LNCaP clone FGC (cell line): ENCODE data around the gene ROBO1.

Experiments
- DNase-seq: peaks from one replicate; pipeline ENCODE4 v3.0.0-alpha.2; 2011; ENCODE audit warnings: low read depth
- H3K4me3 ChIP-seq: 2 replicates; pipeline ENCODE4 v1.5.1; 2011; ENCODE audit warnings: mild to moderate bottlenecking, low read depth, low read length, control low read depth
- CTCF ChIP-seq: IDR thresholded peaks from 2 replicates; pipeline ENCODE4 v1.5.1; 2012; ENCODE audit warnings: mild to moderate bottlenecking; ENCODE audit not compliant: control insufficient read depth, insufficient read depth; ENCODE audit errors: extremely low read depth

Gene ROBO1

GRCh38 chr3:78712941-78713340 is 1054.9 kb downstream of the ROBO1 start:
- no peak for TF ChIP-seq CTCF
- H3K4me3 ChIP-seq = no peak overlapping the region
- no peak for DNase-seq

GRCh38 chr3:78712270-78712669 is 1055.5 kb downstream of the ROBO1 start:
- no peak overlapping the region for H3K4me3 ChIP-seq
- TF ChIP-seq CTCF = no peak
- no peak for DNase-seq

- TF ChIP-seq CTCF = no peak
- no peak overlapping the region for H3K4me3 ChIP-seq
- DNase-seq = no peak
Measured at GRCh38 chr3:78708565-78709073, 1059.2 kb downstream of the ROBO1 start.

- TF ChIP-seq CTCF = no peak
- DNase-seq = no peak
- H3K4me3 ChIP-seq = no peak overlapping the region
Measured at GRCh38 chr3:78707609-78708008, 1060.2 kb downstream of the ROBO1 start.

- H3K4me3 ChIP-seq = no peak overlapping the region
- TF ChIP-seq CTCF = no peak
- DNase-seq = no peak
Measured at GRCh38 chr3:78706906-78707523, 1060.8 kb downstream of the ROBO1 start.

- DNase-seq = peak; percentile 6
- TF ChIP-seq CTCF = no peak
- H3K4me3 ChIP-seq = no peak overlapping the region
Measured at GRCh38 chr3:78703944-78704343, 1063.9 kb downstream of the ROBO1 start.

- no peak overlapping the region for H3K4me3 ChIP-seq
- TF ChIP-seq CTCF = no peak
- DNase-seq = peak; percentile 40
Measured at GRCh38 chr3:78701537-78701936, 1066.3 kb downstream of the ROBO1 start.
